IMR-90 (cell line): ENCODE measurements around the gene PRR16. TPM values are rescaled to one million over a fixed set of nuclear protein-coding genes. Genes with fewer than 3 reads are reported as not detected.

ENCODE experiments used
- ATAC-seq: fragments of 200-7000 bp; cut with Tn5 transposase; 2 replicates; pipeline ENCODE4 v1.9.1; 2020; ENCODE audit warnings: low read depth, mild to moderate bottlenecking, moderate library complexity
- BruUV-seq: library from RNA; stranded (reverse); fragments of 400-500 nt; replicated peaks from 2 replicates; lab custom pipeline; 2021; lab: Mats Ljungman, UMichigan
- CTCF ChIA-PET: fragments of 300-600 bp; formaldehyde crosslinking; extraction: SDS; loops from one replicate; lab custom pipeline; 2021; ENCODE audit warnings: antibody characterized with exemption; lab: Yijun Ruan, JAX
- POLR2A ChIA-PET: fragments of 300-600 bp; sonication (Branson Sonifier 250); formaldehyde crosslinking; loops from one replicate; lab custom pipeline; 2022; ENCODE audit warnings: antibody characterized with exemption; ENCODE audit not compliant: unreplicated experiment; lab: Charles Lee
- DNase-seq: peaks from one replicate; pipeline ENCODE4 v3.0.0; 2013
- H2AFZ ChIP-seq: replicated peaks from 2 replicates; pipeline ENCODE3; 2013; ENCODE audit warnings: low read length, mild to moderate bottlenecking; ENCODE audit not compliant: poor library complexity
- H2AK5ac ChIP-seq: 2 replicates; pipeline ENCODE4 v1.6.1; 2013; ENCODE audit warnings: low read depth, low read length, inconsistent platforms
- H2AK9ac ChIP-seq: replicated peaks from 2 replicates; pipeline ENCODE3; 2013; ENCODE audit warnings: mild to moderate bottlenecking, low read depth, low read length, moderate library complexity; ENCODE audit not compliant: poor library complexity
- H2BK120ac ChIP-seq: 2 replicates; pipeline ENCODE4 v1.6.1; 2013; ENCODE audit warnings: low read depth, low read length, inconsistent platforms
- H2BK15ac ChIP-seq: 3 replicates; pipeline ENCODE4 v1.6.1; 2013; ENCODE audit warnings: low read depth, low read length, inconsistent platforms
- H2BK20ac ChIP-seq: 2 replicates; pipeline ENCODE4 v1.6.1; 2013; ENCODE audit warnings: low read depth, mild to moderate bottlenecking, inconsistent platforms, low read length, moderate library complexity
- H2BK5ac ChIP-seq: 2 replicates; pipeline ENCODE4 v1.6.1; 2013; ENCODE audit warnings: mild to moderate bottlenecking, low read depth, low read length, inconsistent platforms; ENCODE audit not compliant: poor library complexity, severe bottlenecking
- H3K14ac ChIP-seq: replicated peaks from 2 replicates; pipeline ENCODE4 v1.6.1; 2013; ENCODE audit warnings: low read depth, low read length, inconsistent platforms
- H3K18ac ChIP-seq: 2 replicates; pipeline ENCODE4 v1.6.1; 2013; ENCODE audit warnings: low read depth, low read length, control low read depth
- H3K23ac ChIP-seq: 2 replicates; pipeline ENCODE4 v1.6.1; 2013; ENCODE audit warnings: low read depth, low read length, inconsistent platforms
- H3K27ac ChIP-seq: 2 replicates; pipeline ENCODE4 v1.5.1; 2013; ENCODE audit warnings: mild to moderate bottlenecking, control low read depth, low read length; ENCODE audit not compliant: insufficient read depth
- H3K27me3 ChIP-seq: 2 replicates; pipeline ENCODE4 v1.6.1; 2013; ENCODE audit warnings: low read length; ENCODE audit not compliant: control insufficient read depth, insufficient read depth
- H3K36me3 ChIP-seq: 2 replicates; pipeline ENCODE4 v1.6.1; 2013; ENCODE audit warnings: low read length, mixed read lengths; ENCODE audit not compliant: control insufficient read depth, insufficient read depth
- H3K4ac ChIP-seq: 2 replicates; pipeline ENCODE4 v1.6.1; 2013; ENCODE audit warnings: low read depth, low read length, inconsistent platforms
- H3K4me1 ChIP-seq: 2 replicates; pipeline ENCODE4 v1.6.1; 2013; ENCODE audit warnings: low read length, mixed read lengths; ENCODE audit not compliant: control insufficient read depth, insufficient read depth
- H3K4me2 ChIP-seq: 2 replicates; pipeline ENCODE4 v1.6.1; 2013; ENCODE audit warnings: low read depth, mild to moderate bottlenecking, control low read depth, low read length, moderate library complexity
- H3K4me3 ChIP-seq: 2 replicates; pipeline ENCODE4 v1.5.1; 2013; ENCODE audit warnings: low read depth, mild to moderate bottlenecking, control low read depth, low read length, moderate library complexity; ENCODE audit not compliant: insufficient read depth
- H3K56ac ChIP-seq: 2 replicates; pipeline ENCODE4 v1.6.1; 2013; ENCODE audit warnings: low read length, inconsistent platforms; ENCODE audit not compliant: insufficient read depth; ENCODE audit errors: extremely low read depth
- H3K79me1 ChIP-seq, 2 experiments: 2 replicates each; pipeline ENCODE4 v1.6.1; 2013; ENCODE audit warnings: low read length in 2 of 2, inconsistent platforms in 1 of 2, low read depth in 1 of 2
- H3K9ac ChIP-seq: 2 replicates; pipeline ENCODE4 v1.6.1; 2013; ENCODE audit warnings: low read depth, low read length, control low read depth
- H3K9me1 ChIP-seq: 2 replicates; pipeline ENCODE4 v1.6.1; 2013; ENCODE audit warnings: low read length, inconsistent platforms; ENCODE audit not compliant: insufficient read depth
- H3K9me3 ChIP-seq: 2 replicates; pipeline ENCODE4 v1.6.1; 2013; ENCODE audit warnings: low read length; ENCODE audit not compliant: control insufficient read depth, insufficient read depth
- H4K20me1 ChIP-seq: 2 replicates; pipeline ENCODE4 v1.6.1; 2013; ENCODE audit warnings: low read length, inconsistent platforms; ENCODE audit not compliant: insufficient read depth
- H4K5ac ChIP-seq: 2 replicates; pipeline ENCODE4 v1.6.1; 2013; ENCODE audit warnings: mild to moderate bottlenecking, low read depth, low read length, control low read depth
- H4K8ac ChIP-seq, 2 experiments: 2 replicates each; pipeline ENCODE4 v1.6.1; 2013; ENCODE audit warnings: low read depth in 2 of 2, low read length in 2 of 2, control low read depth in 1 of 2, inconsistent platforms in 1 of 2
- H4K91ac ChIP-seq: 2 replicates; pipeline ENCODE4 v1.6.1; 2013; ENCODE audit warnings: low read depth, low read length, inconsistent platforms; ENCODE audit not compliant: insufficient read depth
- BHLHE40 ChIP-seq: fragments of 150-350 bp; IDR thresholded peaks from 2 replicates; pipeline ENCODE4 v1.6.1; 2016; ENCODE audit warnings: mild to moderate bottlenecking, low read depth, low read length
- CTCF ChIP-seq: conservative IDR thresholded peaks from 2 replicates; pipeline ENCODE4 v1.5.1; 2012; ENCODE audit warnings: mild to moderate bottlenecking, low read depth, low read length, improper control_type of control experiment
- ELK1 ChIP-seq: fragments of 150-350 bp; IDR thresholded peaks from 2 replicates; pipeline ENCODE4 v1.6.1; 2016; ENCODE audit warnings: low read depth, mild to moderate bottlenecking, low read length, moderate library complexity, borderline replicate concordance
- FOS ChIP-seq: fragments of 150-350 bp; IDR thresholded peaks from 2 replicates; pipeline ENCODE4 v1.6.1; 2016; ENCODE audit warnings: low read depth, low read length
- MAFK ChIP-seq: IDR thresholded peaks from 2 replicates; pipeline ENCODE4 v1.6.1; 2012; ENCODE audit warnings: low read depth, low read length, improper control_type of control experiment
- NFE2L2 ChIP-seq: fragments of 150-350 bp; IDR thresholded peaks from 2 replicates; pipeline ENCODE4 v1.6.1; 2016; ENCODE audit warnings: low read depth, mild to moderate bottlenecking, low read length
- RAD21 ChIP-seq: IDR thresholded peaks from 2 replicates; pipeline ENCODE4 v1.6.1; 2012; ENCODE audit warnings: low read length, improper control_type of control experiment
- RFX5 ChIP-seq: IDR thresholded peaks from 2 replicates; pipeline ENCODE4 v1.8.0; 2012; ENCODE audit warnings: low read depth, mild to moderate bottlenecking, low read length, moderate library complexity
- SMC3 ChIP-seq: fragments of 150-350 bp; IDR thresholded peaks from 2 replicates; pipeline ENCODE4 v1.6.1; 2016; ENCODE audit warnings: low read depth, mild to moderate bottlenecking, antibody characterized with exemption, low read length, moderate library complexity
- USF2 ChIP-seq: fragments of 150-350 bp; IDR thresholded peaks from 2 replicates; pipeline ENCODE4 v1.6.1; 2017; ENCODE audit warnings: mild to moderate bottlenecking, antibody characterized with exemption, low read length, low read depth
- WGBS, 2 experiments: methylation state at CpG; one replicate each; pipeline versions ENCODE4 v1.1.5 to v1.1.7; 2013; ENCODE audit warnings: missing lambda C conversion rate in 2 of 2; ENCODE audit not compliant: insufficient read length in 1 of 2; ENCODE audit errors: extremely low coverage in 2 of 2; 5-methylcytosine and 5-hydroxymethylcytosine counted together
- dilution Hi-C: fragments of 300-500 bp; cut with HindIII; formaldehyde crosslinking; loops from one replicate; pipeline ENCODE4 v1.14.3; 2018; ENCODE audit warnings: low sequenced_read_pairs; ENCODE audit not compliant: unreplicated experiment
- in situ Hi-C: fragments of 300-500 bp; cut with MboI; formaldehyde crosslinking; loops from 3 replicates; pipeline ENCODE4 v1.14.3; 2019; ENCODE audit warnings: low sequenced_read_pairs, inconsistent platforms, mixed read lengths
- intact Hi-C: fragments of 100-400 bp; cut with micrococcal nuclease; formaldehyde crosslinking; loops from 2 replicates; pipeline ENCODE4 v1.10.0; 2022
- polyA plus RNA-seq, 3 experiments: library from polyadenylated mRNA; depleted of rRNA; stranded (reverse); fragments of >200 nt; gene quantifications; 2 replicates each; pipeline ENCODE4 v1.2.3, GENCODE V29; 2012; ENCODE audit warnings: low replicate concordance in 1 of 3
- total RNA-seq: library from RNA; depleted of rRNA; stranded (reverse); fragments of >200 nt; gene quantifications from 2 replicates; pipeline ENCODE4 v1.2.3, GENCODE V29; 2012

PRR16 gene
- total and polyA plus RNA-seq, 2 of the 4 experiments (the other 2 are of a cell fraction), result 9.9 to 45.2 TPM

GRCh38 chr5:120576588-120576987 lies 112.5 kb downstream of the PRR16 start:
- H3K56ac ChIP-seq, result no peak overlapping the region
- DNase-seq, result no peak
- H2BK120ac ChIP-seq, result no peak overlapping the region
- H2BK20ac ChIP-seq, result no peak overlapping the region
- H3K4me1 ChIP-seq, result no peaks in the 10 kb centered on the region
- no peak overlapping the region for H3K4me2 ChIP-seq
- no peak overlapping the region for H3K4ac ChIP-seq
- no peaks in the 10 kb centered on the region for H3K9me3 ChIP-seq
- no peak overlapping the region for H2BK15ac ChIP-seq
- no peaks in the 10 kb centered on the region; the same call in 1 of the 2 replicates for H3K9me1 ChIP-seq
- no peak overlapping the region for H2AFZ ChIP-seq
- in situ Hi-C loops (no loop called here), intact Hi-C loops (no loop called here), dilution Hi-C loops (no loop called here)
- no peak overlapping the region for H3K4me3 ChIP-seq
- H3K27ac ChIP-seq, result no peak overlapping the region
- H3K18ac ChIP-seq, result no peak overlapping the region
- no peak overlapping the region for H2AK9ac ChIP-seq
- no peaks in the 10 kb centered on the region for H4K20me1 ChIP-seq
- H4K8ac ChIP-seq, result no peak overlapping the region
- peaks cover 22 to 23% of the 10 kb centered on the region in 2 experiments for H3K79me1 ChIP-seq
- H3K27me3 ChIP-seq, result no peaks in the 10 kb centered on the region
- POLR2A ChIA-PET, result no interaction called here
- no CpG with 5 or more reads among the region's 1 CpG for WGBS, 2 experiments
- H4K5ac ChIP-seq, result no peak overlapping the region
- no peak overlapping the region for H3K23ac ChIP-seq
- no peak overlapping the region for H3K9ac ChIP-seq
- BruUV-seq, result no TSS peak
- H3K36me3 ChIP-seq, result no peaks in the 10 kb centered on the region
- H2AK5ac ChIP-seq, result no peak overlapping the region
- H4K91ac ChIP-seq, result no peak overlapping the region
- TF ChIP-seq RFX5 (no peak), MAFK (no peak), SMC3 (no peak), BHLHE40 (no peak), CTCF (no peak), FOS (no peak), USF2 (no peak), NFE2L2 (no peak), RAD21 (no peak), ELK1 (no peak)
- H3K14ac ChIP-seq, result no peak overlapping the region
- CTCF ChIA-PET, result no interaction called here
- H2BK5ac ChIP-seq, result no peak overlapping the region
- ATAC-seq, result no peak
